GM21723 (cell line): ENCODE results near the gene TRH.
"Not testable (repeated sequence)": the region's sequence is repeated elsewhere in the genome, so short reads cannot be mapped to it uniquely, and the experiment has no call there.

Experiments used
- ATAC-seq: cut with Tn5 transposase; IDR thresholded peaks from one replicate; pipeline ENCODE4 v1.9.1; 2021; ENCODE audit warnings: mild to moderate bottlenecking, moderate library complexity; ENCODE audit not compliant: unreplicated experiment

TRH gene

GRCh38 chr3:129962600-129962999 lies 11.9 kb upstream of the TRH start:
- no peak for ATAC-seq

DNA sequence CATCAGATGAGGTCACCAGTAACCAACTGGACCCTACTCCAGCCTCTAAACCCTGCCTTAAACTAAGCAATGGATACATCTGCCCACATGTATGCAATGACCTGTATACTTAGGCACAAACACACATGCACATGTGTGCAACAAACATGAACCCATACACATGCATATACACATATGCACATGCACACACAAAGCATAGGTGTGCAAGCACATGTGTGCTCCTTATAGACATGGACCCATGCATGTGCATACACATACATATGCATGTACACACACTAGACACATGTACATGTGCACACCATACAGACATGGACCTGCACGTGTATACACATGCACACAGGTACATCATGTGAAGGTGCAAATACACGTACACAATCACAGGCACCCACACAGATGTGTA lies 8.6 kb upstream of the TRH start:
- ATAC-seq = no peak

- ATAC-seq = no peak
Measured at GRCh38 chr3:129966876-129967275, 7.6 kb upstream of the TRH start.

DNA sequence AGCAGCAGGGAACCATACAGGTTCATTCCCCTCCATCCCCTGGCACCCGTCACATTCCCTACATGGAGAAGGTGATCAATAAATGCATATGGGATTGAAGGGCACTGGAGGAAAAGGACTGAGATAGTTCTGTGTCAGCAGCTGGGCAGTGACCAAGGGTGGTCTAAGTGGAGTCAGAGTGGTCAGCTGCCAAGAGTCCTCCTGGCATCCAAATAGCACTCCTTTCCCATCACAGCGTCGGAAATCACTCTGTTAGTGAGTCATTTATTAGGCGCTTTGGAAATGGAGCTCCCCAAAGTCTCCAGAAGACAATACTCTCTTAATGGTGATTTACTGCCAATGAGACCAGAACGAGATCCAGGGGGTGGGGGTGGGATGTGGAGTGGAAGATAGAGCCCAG lies 6.8 kb upstream of the TRH start:
- no peak for ATAC-seq

GRCh38 chr3:129971351-129972052 lies 3.0 kb upstream of the TRH start:
- ATAC-seq = no peak

GRCh38 chr3:129972301-129972700 lies 2.2 kb upstream of the TRH start:
- no peak for ATAC-seq

DNA sequence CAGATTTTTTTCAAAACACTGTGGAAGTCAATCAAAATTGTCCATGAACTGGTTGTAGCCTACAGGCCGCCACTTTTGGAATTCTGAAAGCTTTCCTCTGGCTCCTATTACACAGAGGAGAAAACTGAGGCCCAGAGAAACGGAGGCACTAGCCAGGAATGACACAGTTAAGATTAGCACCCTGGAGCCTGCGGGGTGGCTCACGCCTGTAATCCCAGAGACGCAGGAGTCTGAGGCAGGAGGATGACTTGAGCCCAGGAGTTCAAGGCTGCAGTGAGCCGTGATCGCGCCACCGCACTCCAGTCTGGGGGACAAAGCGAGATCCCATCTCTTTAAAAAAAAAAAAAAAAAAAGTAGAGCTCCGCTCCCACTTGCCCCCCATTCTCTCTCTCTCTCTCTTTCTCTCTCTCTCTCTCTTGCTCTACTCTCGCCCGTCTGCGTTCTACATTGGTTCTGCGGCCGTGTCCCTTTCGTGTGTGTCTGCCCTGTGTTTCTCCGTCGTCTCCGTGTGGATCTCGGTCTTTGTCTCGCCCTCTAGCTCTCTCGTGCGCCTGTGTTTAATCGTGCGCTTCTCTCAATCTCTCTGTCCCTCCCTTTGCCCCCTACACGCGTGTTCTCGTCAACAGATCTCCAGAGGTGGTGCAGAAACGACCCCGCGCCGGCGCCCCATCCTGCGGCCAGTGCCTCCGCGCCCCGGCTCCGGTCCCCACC lies 512 bp upstream of the TRH start:
- ATAC-seq = no peak

DNA sequence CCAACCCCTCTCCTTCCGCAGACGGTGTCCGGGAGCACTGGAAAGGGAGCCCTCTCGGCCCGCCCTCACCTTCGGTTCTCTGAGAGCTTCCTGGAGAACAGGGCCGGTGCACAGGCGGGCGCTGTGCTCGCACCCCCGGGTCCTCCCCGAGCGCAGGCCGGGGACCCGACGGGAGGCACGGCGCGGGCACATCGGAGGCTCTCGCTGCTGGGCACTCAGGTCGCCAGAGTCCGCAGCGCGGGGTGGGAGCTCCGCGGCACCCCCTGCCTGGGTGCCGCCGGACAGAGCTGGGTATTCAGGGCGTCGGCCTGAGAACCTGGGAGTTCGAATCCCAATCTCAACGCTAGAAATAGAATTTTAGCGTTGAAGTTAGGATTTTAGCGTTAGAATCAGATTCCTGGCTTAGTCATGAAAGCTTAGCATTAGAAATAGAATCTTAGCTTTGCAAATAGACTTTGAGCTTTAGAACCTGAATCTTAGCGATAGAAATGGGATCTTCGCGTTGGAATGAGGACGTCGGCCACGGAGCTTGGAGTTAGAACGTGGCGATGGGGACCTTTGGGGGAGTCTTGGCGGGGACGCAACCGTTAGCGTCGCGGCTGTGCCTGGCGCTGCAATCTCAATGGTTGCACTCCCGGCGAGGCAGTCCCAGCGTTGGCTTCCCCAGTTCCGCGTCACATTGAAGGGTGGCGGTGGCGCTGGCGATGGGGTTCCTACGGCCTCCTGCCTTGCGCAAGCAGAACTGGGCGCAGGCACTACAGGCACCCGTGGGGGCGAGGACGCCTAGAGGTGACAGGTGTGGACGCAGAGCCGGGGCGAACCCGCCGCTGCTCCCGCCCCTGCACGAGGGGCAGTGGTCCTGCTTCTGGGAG lies 549 bp downstream of the TRH start:
- ATAC-seq = no peak

- no peak for ATAC-seq
Measured at GRCh38 chr3:129975705-129976048, 1.2 kb downstream of the TRH start.

DNA sequence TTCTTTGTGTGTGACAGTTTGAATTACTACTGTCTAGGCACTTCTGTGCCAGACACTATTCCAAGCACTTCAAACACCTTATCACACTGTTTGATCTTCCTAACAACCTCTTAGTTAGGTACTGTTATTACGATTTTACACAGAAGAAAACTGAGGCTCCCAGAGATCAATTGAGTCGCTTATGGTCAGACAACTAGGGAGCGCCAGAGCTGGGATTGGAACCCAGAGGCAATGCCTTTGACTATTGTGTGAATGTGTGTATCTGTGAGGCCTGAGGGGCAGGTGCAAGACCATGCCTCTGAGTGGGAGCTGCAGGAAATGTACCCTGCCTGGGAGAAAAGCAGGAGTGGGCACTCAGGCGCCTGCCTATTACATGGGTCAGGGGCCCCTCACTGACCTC lies 1.8 kb downstream of the TRH start:
- no peak for ATAC-seq

- no peak for ATAC-seq
Measured at GRCh38 chr3:129978123-129978522, 3.6 kb downstream of the TRH start.

- no peak for ATAC-seq
Measured at GRCh38 chr3:129979905-129980304, 5.4 kb downstream of the TRH start.

DNA sequence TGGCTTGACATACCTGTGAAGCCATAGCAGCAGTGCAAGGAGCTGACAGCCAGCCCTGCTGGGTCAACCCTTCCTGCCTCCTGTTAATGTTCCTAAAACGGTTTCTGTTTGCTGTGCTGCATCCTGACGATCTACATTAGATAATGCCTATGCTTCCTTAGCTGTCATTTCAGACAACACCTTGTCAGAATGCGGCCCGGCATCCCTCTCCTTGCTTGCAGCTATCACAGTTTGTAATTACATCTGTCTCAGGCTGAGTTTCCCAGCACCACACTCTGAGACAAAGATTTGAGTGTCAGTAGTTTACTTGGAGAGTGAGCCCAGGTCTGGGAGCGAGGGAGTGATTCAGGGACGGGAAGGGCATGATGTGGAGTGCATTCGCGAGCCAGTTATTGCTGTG lies 9.0 kb downstream of the TRH start:
- ATAC-seq = no peak

- ATAC-seq = no peak
Measured at GRCh38 chr3:129984125-129984524, 9.6 kb downstream of the TRH start.

DNA sequence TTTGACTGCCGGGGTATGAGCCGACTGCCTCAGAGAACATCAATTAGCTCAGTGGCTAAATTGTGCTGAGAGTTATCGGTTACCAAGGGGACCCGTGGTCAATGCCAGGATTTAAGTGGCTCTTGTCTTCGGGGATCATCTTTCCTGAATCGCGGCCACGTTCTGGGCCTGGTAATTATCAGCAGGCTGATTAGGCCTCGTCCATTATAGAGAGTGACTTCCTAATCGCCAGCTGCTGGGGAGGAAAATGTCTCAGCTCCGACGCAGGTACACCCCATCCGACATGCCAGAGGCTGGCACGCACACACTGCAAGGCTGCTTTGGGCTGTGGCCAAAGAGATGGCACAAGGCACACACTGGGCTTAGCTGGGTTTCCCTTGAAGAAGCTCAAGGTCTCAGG lies 10.6 kb downstream of the TRH start:
- no peak for ATAC-seq

DNA sequence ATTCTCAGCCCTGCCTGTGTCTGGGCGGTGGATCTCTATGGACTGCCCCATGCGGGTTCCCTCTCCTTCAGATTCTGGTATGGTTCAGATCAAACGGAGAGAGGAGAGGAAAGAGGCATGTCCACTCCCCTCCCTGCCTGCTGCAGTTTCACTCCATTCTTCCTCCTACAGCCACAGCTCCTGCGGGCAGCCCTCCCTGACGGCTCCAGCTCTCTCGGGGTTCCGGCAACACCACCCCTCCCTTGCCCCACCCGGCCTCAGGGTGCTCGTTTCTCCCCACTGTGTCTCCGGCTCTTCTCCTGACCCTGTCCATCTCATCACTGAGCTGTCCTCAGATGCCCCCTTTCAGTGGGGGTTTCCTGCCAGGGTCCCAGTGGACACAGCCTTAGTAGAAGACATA lies 13.9 kb downstream of the TRH start:
- no peak for ATAC-seq

- no peak for ATAC-seq
Measured at GRCh38 chr3:129989414-129989813, 14.9 kb downstream of the TRH start.

GRCh38 chr3:129992781-129993180 lies 18.3 kb downstream of the TRH start:
- ATAC-seq = no peak

GRCh38 chr3:129994883-129995559 lies 20.5 kb downstream of the TRH start:
- ATAC-seq = no peak

- ATAC-seq = no peak
Measured at GRCh38 chr3:129996073-129996472, 21.6 kb downstream of the TRH start.

DNA sequence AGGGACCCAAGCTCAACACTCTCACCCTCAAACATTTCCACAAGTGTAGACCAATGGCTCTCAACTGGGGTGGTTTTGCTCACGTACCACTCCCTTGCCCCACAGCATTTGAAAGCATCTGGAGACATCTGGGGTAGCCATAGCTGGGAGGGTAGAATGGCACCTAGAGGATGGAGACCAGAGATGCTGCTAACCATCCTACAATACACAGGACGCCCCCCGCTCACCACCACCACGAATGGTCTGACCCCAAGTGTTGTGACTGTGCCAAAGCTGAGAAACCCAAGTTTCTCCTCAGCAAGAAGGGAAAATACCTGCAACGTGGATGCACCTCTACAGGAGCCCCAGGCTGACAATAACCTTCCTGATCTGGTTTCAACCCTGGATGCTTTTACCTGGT lies 24.7 kb downstream of the TRH start:
- ATAC-seq = not testable (repeated sequence)
